ENCODE measurements around the gene TNS3. TPM values are rescaled to one million over a fixed set of nuclear protein-coding genes. Genes with fewer than 3 reads are reported as not detected.

The TNS3 gene
- total and polyA plus RNA-seq, 2 of the 13 experiments (the other 11 are each of a cell fraction or from before 2014, with no cell fraction given) = 52.9 to 55.7 TPM

- TF ChIP-seq ZNF598 (CRISPR knock-in tag; IDR thresholded peaks at IDR 0.05; ENCODE audit: borderline replicate concordance) (0 out of 2 replicates have a peak, but pooled peaks have one; percentile 4), ZNF331 (CRISPR knock-in tag; IDR thresholded peaks at IDR 0.05) (peak; percentile 92), ZNF615 (CRISPR knock-in tag; IDR thresholded peaks at IDR 0.05; ENCODE audit: borderline replicate concordance) (no peak; the same call in 1 of the 2 replicates)
- TF ChIP-seq, protein P1, sequence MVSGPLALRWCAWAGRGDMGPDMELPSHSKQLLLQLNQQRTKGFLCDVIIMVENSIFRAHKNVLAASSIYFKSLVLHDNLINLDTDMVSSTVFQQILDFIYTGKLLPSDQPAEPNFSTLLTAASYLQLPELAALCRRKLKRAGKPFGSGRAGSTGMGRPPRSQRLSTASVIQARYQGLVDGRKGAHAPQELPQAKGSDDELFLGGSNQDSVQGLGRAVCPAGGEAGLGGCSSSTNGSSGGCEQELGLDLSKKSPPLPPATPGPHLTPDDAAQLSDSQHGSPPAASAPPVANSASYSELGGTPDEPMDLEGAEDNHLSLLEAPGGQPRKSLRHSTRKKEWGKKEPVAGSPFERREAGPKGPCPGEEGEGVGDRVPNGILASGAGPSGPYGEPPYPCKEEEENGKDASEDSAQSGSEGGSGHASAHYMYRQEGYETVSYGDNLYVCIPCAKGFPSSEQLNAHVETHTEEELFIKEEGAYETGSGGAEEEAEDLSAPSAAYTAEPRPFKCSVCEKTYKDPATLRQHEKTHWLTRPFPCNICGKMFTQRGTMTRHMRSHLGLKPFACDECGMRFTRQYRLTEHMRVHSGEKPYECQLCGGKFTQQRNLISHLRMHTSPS (CRISPR knock-in tag; IDR thresholded peaks at IDR 0.05; ENCODE audit: low read depth) = peak; percentile 77; the same call in 1 of the 2 replicates
Observed at GRCh38 chr7:47500103-47500563, 81.8 kb downstream of the TNS3 start (continued).

DNA sequence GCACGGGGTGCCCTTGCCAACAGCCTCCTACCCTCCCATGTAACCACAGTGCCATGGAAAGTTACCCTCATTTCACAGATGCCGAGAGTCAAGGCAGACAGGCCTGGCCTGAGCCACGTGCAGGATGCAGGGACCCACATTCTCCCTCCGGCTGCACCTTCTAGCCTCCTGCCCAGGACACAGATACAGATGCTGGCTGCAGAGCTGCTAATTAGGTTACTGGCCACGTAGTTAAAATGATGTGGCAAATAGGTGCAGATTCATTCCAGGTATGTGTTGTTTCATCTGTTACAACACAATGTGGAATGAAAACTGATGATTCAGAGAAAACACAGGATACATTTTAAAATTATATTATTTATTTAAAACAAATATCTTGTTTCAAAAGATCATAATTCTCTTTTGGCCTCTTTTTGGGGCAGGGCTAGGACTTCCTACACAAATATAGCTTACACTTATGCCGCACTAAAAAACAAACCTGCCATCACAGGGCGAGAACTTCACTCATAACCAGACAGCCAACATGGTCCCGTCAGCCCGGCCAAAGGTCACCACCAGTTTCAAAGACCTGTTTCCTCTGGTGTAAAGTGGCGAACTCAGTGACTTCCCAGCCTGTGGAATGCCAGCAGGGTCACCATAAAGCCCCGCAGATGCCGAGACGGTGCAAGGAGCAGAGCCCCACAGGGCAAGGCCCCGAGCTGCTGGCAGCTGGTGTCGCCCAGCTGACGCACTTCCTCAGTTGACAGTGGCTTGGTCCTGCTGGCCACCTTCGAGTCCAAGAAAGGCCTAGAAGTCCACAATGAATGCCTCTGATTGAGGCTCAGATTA lies 83.5 kb downstream of the TNS3 start:
- FAIRE-seq (peak; percentile 85), ATAC-seq (peak; percentile 59)
- TF ChIP-seq, protein P2, sequence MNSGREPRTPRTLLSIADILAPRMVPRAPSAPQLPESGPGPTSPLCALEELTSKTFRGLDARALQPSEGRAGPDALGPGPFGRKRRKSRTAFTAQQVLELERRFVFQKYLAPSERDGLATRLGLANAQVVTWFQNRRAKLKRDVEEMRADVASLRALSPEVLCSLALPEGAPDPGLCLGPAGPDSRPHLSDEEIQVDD (CRISPR knock-in tag; IDR thresholded peaks at IDR 0.05; ENCODE audit: borderline replicate concordance) = no peak
- no peak for TF ChIP-seq ZNF160 (CRISPR knock-in tag; IDR thresholded peaks at IDR 0.05)
- TF ChIP-seq, protein P3, sequence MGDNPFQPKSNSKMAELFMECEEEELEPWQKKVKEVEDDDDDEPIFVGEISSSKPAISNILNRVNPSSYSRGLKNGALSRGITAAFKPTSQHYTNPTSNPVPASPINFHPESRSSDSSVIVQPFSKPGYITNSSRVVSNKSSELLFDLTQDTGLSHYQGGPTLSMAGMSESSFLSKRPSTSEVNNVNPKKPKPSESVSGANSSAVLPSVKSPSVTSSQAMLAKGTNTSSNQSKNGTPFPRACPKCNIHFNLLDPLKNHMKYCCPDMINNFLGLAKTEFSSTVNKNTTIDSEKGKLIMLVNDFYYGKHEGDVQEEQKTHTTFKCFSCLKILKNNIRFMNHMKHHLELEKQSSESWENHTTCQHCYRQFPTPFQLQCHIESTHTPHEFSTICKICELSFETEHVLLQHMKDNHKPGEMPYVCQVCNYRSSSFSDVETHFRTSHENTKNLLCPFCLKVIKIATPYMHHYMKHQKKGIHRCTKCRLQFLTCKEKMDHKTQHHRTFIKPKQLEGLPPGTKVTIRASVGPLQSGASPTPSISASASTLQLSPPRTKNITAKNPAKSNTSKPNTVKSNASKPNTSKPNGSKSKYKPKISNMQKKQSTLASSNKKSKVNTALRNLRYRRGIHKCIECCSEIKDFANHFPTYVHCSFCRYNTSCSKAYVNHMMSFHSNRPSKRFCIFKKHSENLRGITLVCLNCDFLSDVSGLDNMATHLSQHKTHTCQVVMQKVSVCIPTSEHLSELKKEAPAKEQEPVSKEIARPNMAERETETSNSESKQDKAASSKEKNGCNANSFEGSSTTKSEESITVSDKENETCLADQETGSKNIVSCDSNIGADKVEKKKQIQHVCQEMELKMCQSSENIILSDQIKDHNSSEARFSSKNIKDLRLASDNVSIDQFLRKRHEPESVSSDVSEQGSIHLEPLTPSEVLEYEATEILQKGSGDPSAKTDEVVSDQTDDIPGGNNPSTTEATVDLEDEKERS (CRISPR knock-in tag; IDR thresholded peaks at IDR 0.05) = no peak
- no peak for TF ChIP-seq MIER3 (CRISPR knock-in tag; IDR thresholded peaks at IDR 0.05; ENCODE audit: borderline replicate concordance)
- no peak for TF ChIP-seq SOX13 (IDR thresholded peaks at IDR 0.05)
- peak in 1 of 2 experiments; percentile 46; a peak in 1 of 4 replicates for TF ChIP-seq SOX13 (CRISPR knock-in tag; conservative IDR thresholded peaks at IDR 0.05 in 1 of 2, IDR thresholded peaks at IDR 0.05 in 1 of 2)
- TF ChIP-seq ZNF431 (CRISPR knock-in tag; IDR thresholded peaks at IDR 0.05; ENCODE audit: borderline replicate concordance, low read depth) = no peak
- no peak for TF ChIP-seq ZNF691 (CRISPR knock-in tag; IDR thresholded peaks at IDR 0.05; ENCODE audit: borderline replicate concordance, low read depth)
- no peak for TF ChIP-seq ZNF235 (CRISPR knock-in tag; IDR thresholded peaks at IDR 0.05; ENCODE audit: borderline replicate concordance)
- TF ChIP-seq NONO (IDR thresholded peaks at IDR 0.05) = no peak
- TF ChIP-seq NONO (CRISPR knock-in tag; conservative IDR thresholded peaks at IDR 0.05) = no peak

More for the DNA sequence above, 83.5 kb downstream of the TNS3 start:
- H3K4me2 ChIP-seq (ENCODE audit: low read depth, low read length) = peak overlapping the region; percentile 59
- H3K79me2 ChIP-seq (ENCODE audit: insufficient read depth, low read length) = peaks cover 87% of the 10 kb centered on the region
- H3K27me3 ChIP-seq (ENCODE audit: control insufficient read depth in 1 of 2, insufficient read depth in 2 of 2, low read length in 2 of 2) = no peaks in the 10 kb centered on the region
- in situ Hi-C loops (cut with HindIII; ENCODE audit: extremely low pct_ligation_motif_present, low pct_unique_long_range_greater_than_20kb) (no loop called here), intact Hi-C loops (cut with micrococcal nuclease; ENCODE audit: unreplicated experiment) (loop anchor here (1.0 kb wide), 1 partner anchor 23 kb away; no protein-coding TSS in a partner anchor)
- 35% methylated on average over 14 of the region's 17 CpGs for WGBS (ENCODE audit: low lambda C conversion rate)
- H4K20me1 ChIP-seq (ENCODE audit: insufficient read depth, low read length) = peaks cover 60% of the 10 kb centered on the region
- DNase-seq (ENCODE audit: low spot score) = peak; percentile 78
- H3K36me3 ChIP-seq (replicated peaks in 1 of 2; ENCODE audit: control insufficient read depth in 1 of 2, insufficient read depth in 2 of 2, low read length in 2 of 2) = peaks cover 13 to 31% of the 10 kb centered on the region in 2 experiments
- H3K9me3 ChIP-seq (ENCODE audit: low read length) = no peaks in the 10 kb centered on the region
- no peak overlapping the region for H3K9ac ChIP-seq (ENCODE audit: insufficient read depth, low read depth, low read length)
- H3K4me3 ChIP-seq (replicated peaks in 1 of 3; ENCODE audit: insufficient read depth in 1 of 3, low read depth in 2 of 3, low read length in 3 of 3) = peak overlapping the region in 1 of 3 experiments; percentile 37; a peak in 2 of 6 replicates
- ChIA-PET POLR2A (interaction anchor here (0.9 to 5.4 kb wide), 7 partner anchors 20 to 288 kb away, joined by 3 to 46 read pairs (median 4); no protein-coding TSS in a partner anchor), CTCF (ENCODE audit: low intra/inter-chr PET ratio, low total read pairs) (no interaction called here)
- no TSS peak for BruUV-seq (replicated peaks)
- H2AFZ ChIP-seq (ENCODE audit: low read length) = no peak overlapping the region
- H3K4me1 ChIP-seq (ENCODE audit: insufficient read depth, low read length) = peaks cover 90% of the 10 kb centered on the region
- peak overlapping the region; percentile 64 for H3K27ac ChIP-seq (ENCODE audit: extremely low read length, insufficient read depth, low read length)

All from HepG2 (cell line).